Subcutaneous abdominal adipose tissue (tissue), 5 donors: ENCODE measurements around the gene ZNF829.

Experiments used
- H3K27ac ChIP-seq: one replicate; pipeline ENCODE4 v1.7.0; 2013; ENCODE audit warnings: low read depth, mild to moderate bottlenecking, inconsistent platforms, low read length, moderate library complexity
- H3K27me3 ChIP-seq, 5 donors: one replicate each; pipeline ENCODE4 v1.7.0; 2013; ENCODE audit warnings: low read length in 5 of 5, inconsistent platforms in 1 of 5; ENCODE audit not compliant: control insufficient read depth in 5 of 5, insufficient read depth in 4 of 5
- H3K36me3 ChIP-seq, 5 donors: one replicate each; pipeline ENCODE4 v1.7.0; 2013; ENCODE audit warnings: low read length in 5 of 5; ENCODE audit not compliant: control insufficient read depth in 5 of 5, insufficient read depth in 5 of 5
- H3K4me1 ChIP-seq, 5 donors: one replicate each; pipeline ENCODE4 v1.7.0; 2013; ENCODE audit warnings: low read length in 5 of 5, mild to moderate bottlenecking in 3 of 5, moderate library complexity in 1 of 5; ENCODE audit not compliant: control insufficient read depth in 5 of 5, insufficient read depth in 5 of 5
- H3K4me3 ChIP-seq, 5 donors: one replicate each; pipeline ENCODE4 v1.7.0; 2013; ENCODE audit warnings: low read length in 5 of 5, low read depth in 1 of 5
- H3K9ac ChIP-seq, 5 donors: one replicate each; pipeline ENCODE4 v1.7.0; 2013; ENCODE audit warnings: low read length in 5 of 5, mild to moderate bottlenecking in 4 of 5, moderate library complexity in 3 of 5
- H3K9me3 ChIP-seq, 5 donors: one replicate each; pipeline ENCODE4 v1.7.0; 2013; ENCODE audit warnings: low read length in 5 of 5; ENCODE audit not compliant: control insufficient read depth in 5 of 5
- donor health status: healthy.
- donor health status: healthy.
- donor health status: healthy.
- donor health status: healthy.
- donor health status: healthy.

The ZNF829 gene

DNA sequence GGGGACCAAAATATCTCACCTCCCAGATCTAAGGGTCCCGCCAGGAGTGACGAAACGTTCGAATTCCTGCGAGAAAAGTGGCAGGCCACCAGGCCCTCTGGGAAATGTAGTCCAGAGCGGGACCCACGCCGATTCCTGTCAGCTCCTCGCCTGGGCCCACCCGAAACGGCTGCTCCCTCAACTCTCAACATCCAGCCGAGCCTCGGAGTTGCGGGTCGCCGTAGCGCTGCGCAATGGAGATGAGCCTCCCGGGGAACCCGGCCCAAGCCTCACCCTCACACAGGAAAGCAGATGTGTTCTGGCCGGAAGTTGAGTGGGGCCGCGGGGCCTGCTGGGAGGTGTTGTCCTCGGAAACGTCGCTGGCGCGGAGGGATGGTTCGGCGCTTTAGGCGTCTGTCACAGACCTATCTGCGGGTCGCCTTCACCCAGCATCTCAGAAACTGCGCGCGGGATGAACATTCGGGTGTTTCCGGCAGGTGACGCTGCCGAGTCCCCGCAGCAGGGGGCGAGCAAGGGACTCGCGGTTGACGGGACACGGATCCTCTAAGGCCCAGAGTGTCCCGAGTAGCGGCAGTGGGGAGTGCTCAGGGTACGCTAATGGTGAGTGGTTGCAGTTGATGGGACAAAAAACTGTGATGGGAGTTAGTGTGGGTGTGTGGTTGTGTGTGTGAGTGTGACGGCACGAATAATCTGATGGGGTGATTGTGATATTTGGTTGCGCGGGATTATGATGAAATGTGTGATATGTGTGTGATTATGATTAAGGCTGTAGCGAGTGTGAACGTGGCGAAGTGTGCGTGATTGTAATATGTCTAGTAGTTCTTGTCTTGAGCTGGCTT lies at the start of gene ZNF829, which contains the start of gene ZNF568:
ZNF829 (minus strand) TSS at position 300 of the 839 bp plus-strand sequence. CDS start 1,124 bp downstream, outside the sequence.
ZNF568 (plus strand) TSS at position 341 of the 839 bp plus-strand sequence. CDS start 6,439 bp downstream, outside the sequence.
- Histone ChIP-seq H3K4me1 (peaks cover 1 to 20% (median 15%) of the 10 kb centered on the region in 5 donors), H3K9ac (peak within 1 kb of the TSS; percentile 74 to 94 (median 92)), H3K36me3 (peaks cover 21 to 33% (median 25%) of the 10 kb centered on the region in 5 donors), H3K27ac (peak within 1 kb of the TSS; percentile 87), H3K9me3 (peaks cover 0 to 15% (median 9%) of the 10 kb centered on the region in 5 donors), H3K4me3 (peak within 1 kb of the TSS; percentile 78 to 92 (median 87)), H3K27me3 (no peaks in the 10 kb centered on the region)

DNA sequence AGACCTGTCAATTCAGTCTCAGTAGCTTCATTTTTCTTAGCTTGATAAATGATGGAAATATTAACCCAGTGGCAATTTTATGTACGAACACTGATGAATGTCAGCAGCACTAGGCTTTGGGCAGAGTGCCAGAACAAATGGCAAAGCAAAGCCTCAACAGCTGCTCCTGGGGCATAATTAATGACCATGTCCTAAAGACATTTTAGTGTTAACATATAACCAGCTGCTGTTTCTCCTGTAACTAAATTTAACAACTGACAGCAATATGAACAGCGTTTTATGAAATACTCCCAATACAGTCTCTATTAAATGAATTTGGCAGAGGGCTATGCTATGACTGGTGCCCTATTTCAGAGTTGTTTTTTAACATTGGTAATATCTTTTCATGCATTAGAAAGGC lies 47.2 kb upstream of the ZNF829 start:
- H3K4me1 ChIP-seq, result no peaks in the 10 kb centered on the region
- peaks cover 10 to 41% (median 29%) of the 10 kb centered on the region in 5 donors for H3K9me3 ChIP-seq
- H3K4me3 ChIP-seq, result no peak overlapping the region
- H3K27ac ChIP-seq, result no peak overlapping the region
- H3K9ac ChIP-seq, result no peak overlapping the region
- peaks cover 0 to 2% (median 0%) of the 10 kb centered on the region in 5 donors for H3K36me3 ChIP-seq
- H3K27me3 ChIP-seq, result no peaks in the 10 kb centered on the region

DNA sequence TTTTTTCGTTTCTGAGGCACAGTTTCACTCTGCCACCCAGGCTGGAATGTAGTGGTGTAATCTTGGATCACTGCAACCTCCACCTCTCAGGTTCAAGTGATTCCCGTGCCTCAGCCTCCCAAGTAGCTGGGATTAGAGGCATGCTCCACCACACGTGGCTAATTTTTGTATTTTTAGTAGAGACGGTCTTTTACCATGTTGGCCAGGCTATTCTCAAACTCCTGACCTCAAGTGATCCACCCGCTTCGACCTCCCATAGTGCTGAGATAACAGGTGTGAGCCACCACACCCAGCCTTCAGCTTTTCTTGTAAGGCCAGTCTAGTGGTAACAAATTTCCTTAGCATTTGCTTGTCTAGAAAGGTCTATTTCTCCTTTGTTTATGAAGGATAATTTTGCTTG lies 46.3 kb upstream of the ZNF829 start:
- Histone ChIP-seq H3K9me3 (peaks cover 11 to 46% (median 34%) of the 10 kb centered on the region in 5 donors), H3K4me1 (no peaks in the 10 kb centered on the region), H3K27ac (no peak overlapping the region), H3K4me3 (peak overlapping the region in 1 of 5 donors; percentile 37), H3K9ac (no peak overlapping the region), H3K36me3 (peaks cover 0 to 2% (median 0%) of the 10 kb centered on the region in 5 donors), H3K27me3 (no peaks in the 10 kb centered on the region)

DNA sequence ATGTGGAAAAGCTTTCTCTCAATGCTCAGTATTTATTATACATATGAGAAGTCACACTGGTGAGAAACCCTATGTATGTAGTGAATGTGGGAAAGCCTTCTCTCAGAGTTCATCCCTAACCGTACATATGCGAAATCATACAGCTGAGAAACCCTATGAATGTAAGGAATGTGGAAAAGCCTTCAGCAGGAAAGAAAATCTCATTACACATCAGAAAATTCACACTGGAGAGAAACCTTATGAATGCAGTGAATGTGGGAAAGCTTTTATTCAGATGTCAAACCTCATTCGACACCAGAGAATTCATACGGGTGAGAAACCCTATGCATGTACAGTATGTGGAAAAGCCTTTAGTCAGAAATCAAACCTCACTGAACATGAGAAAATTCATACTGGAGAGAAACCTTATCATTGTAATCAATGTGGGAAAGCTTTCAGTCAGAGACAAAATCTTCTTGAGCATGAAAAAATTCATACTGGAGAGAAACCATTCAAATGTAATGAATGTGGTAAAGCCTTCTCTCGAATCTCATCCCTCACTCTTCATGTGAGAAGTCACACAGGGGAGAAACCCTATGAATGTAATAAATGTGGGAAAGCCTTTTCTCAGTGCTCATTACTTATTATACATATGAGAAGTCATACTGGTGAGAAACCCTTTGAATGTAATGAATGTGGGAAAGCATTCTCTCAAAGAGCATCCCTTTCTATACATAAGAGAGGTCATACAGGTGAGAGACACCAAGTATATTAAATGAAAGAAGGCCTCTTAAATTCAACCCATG lies 34.4 kb upstream of the ZNF829 start:
- Histone ChIP-seq H3K4me3 (peak overlapping the region; percentile 23 to 64 (median 52)), H3K36me3 (peaks cover 38 to 50% (median 49%) of the 10 kb centered on the region in 5 donors), H3K9me3 (peaks cover 51 to 83% (median 77%) of the 10 kb centered on the region in 5 donors), H3K27ac (no peak overlapping the region), H3K27me3 (no peaks in the 10 kb centered on the region), H3K9ac (no peak overlapping the region), H3K4me1 (peaks cover 0 to 6% (median 0%) of the 10 kb centered on the region in 5 donors)

DNA sequence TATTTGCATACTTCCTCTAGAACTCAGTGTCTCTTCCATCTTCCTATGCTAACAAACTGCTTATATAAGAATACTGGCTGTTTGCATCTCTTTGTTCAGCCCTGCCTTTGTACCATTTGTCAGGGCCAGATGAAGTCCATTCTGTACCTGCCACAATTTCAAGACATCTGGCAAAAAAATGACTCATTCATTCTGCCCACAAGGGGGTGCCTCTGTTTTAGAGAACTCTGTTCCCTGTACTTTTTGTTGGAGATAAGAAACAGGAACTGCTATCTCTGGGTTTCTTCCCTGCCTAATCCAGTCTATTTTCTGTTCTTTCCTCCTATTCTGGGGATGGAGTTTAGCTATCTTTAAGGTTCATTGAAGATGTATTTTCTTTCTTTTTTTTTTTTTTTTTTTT lies 23.1 kb upstream of the ZNF829 start:
- peaks cover 29 to 53% (median 36%) of the 10 kb centered on the region in 5 donors for H3K9me3 ChIP-seq
- no peak overlapping the region for H3K9ac ChIP-seq
- peaks cover 48 to 68% (median 65%) of the 10 kb centered on the region in 5 donors for H3K36me3 ChIP-seq
- H3K27me3 ChIP-seq, result no peaks in the 10 kb centered on the region
- no peaks in the 10 kb centered on the region for H3K4me1 ChIP-seq
- H3K4me3 ChIP-seq, result peak overlapping the region in 4 of 5 donors; percentile 0 to 44 (median 30)
- H3K27ac ChIP-seq, result no peak overlapping the region

DNA sequence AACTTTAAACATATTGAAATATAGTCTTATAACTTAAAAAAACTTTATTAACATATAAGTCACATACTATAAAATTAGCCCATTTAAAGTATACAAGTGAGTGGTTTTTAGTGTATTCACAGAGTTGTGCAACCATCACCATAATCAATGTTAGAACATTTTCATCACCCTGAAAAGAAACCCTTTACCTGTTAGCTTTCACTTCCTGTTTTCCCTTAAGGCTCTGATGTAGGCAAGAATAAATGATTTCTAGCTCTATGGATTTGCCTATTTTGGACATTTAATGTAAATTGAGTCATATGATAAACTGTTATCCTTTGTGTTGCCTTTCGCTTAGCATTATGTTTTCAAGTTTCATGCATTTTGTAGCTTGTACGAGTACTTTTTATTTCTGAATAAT lies 15.6 kb upstream of the ZNF829 start:
- Histone ChIP-seq H3K27ac (no peak overlapping the region), H3K27me3 (no peaks in the 10 kb centered on the region), H3K4me3 (peak overlapping the region in 2 of 5 donors; percentile 30 to 34), H3K9me3 (peaks cover 27 to 50% (median 41%) of the 10 kb centered on the region in 5 donors), H3K36me3 (peaks cover 13 to 35% (median 29%) of the 10 kb centered on the region in 5 donors), H3K4me1 (no peaks in the 10 kb centered on the region), H3K9ac (no peak overlapping the region)

DNA sequence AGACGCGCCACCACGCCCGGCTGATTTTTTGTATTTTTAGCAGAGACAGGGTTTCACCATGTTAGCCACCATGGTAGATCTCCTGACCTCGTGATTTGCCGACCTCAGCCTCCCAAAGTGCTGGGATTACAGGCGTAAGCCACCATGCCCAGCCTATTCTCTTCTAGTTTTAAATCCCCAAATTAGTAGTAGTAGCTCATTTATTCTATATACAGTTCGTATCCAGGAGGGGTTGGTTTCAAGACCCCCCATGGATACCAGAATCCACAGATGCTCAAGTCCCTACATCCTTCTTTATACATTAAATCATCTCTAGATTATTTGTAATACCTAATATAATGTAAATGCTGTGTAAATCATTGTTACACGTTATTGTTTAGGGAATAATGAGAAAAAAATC lies 2.0 kb upstream of the ZNF829 start:
- Histone ChIP-seq H3K27ac (no peak overlapping the region), H3K9me3 (peaks cover 3 to 15% (median 12%) of the 10 kb centered on the region in 5 donors), H3K4me3 (no peak overlapping the region), H3K27me3 (no peaks in the 10 kb centered on the region), H3K4me1 (peaks cover 1 to 20% (median 15%) of the 10 kb centered on the region in 5 donors), H3K36me3 (peaks cover 21 to 36% (median 34%) of the 10 kb centered on the region in 5 donors), H3K9ac (no peak overlapping the region)

DNA sequence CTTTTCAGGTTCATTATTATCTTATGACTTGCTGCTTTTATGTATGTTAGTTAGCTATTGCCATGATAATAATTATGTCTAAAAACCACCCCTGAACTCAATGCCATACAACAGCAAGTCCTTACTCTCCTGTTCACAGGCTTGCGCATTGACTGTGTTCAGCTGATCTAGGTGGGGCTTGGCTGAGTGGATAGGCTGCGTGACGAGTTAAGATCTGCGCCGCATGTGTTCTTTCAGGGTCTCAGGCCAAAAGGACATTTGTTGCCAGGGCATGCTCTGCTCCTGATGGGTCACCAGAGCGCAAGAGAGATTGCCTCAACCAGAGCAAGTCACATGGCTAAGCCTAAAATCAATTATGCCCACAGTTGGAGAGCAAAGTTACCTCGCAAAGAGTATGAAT lies 900 bp upstream of the ZNF829 start:
- Histone ChIP-seq H3K9me3 (peaks cover 0 to 10% (median 7%) of the 10 kb centered on the region in 5 donors), H3K4me1 (peaks cover 1 to 20% (median 15%) of the 10 kb centered on the region in 5 donors), H3K4me3 (peak overlapping the region; percentile 78 to 92 (median 87)), H3K27ac (no peak overlapping the region), H3K36me3 (peaks cover 20 to 32% (median 25%) of the 10 kb centered on the region in 5 donors), H3K27me3 (no peaks in the 10 kb centered on the region), H3K9ac (peak overlapping the region in 4 of 5 donors; percentile 85 to 94 (median 92))

DNA sequence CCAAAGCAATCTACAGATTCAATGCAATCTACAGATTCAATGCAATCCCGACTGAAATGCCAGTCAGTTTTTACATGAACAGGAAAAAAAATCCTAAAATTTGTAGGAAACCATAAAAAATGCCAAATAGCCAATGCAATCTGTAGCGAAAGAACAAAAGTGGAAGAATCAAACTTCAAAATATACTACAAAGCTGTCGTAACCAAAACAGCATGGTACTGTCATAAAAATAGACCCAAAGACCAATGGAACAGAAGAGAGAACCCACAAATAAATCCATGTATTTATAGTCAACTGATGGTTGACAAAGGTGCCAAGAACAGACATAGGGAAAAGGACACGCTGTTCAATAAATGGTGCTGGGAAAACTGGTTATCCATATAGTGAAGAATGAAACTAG lies 17.7 kb downstream of the ZNF829 start:
- H3K27ac ChIP-seq, result no peak overlapping the region
- peaks cover 0 to 2% (median 0%) of the 10 kb centered on the region in 5 donors for H3K4me1 ChIP-seq
- peaks cover 56 to 90% (median 81%) of the 10 kb centered on the region in 5 donors for H3K9me3 ChIP-seq
- peak overlapping the region; percentile 27 to 60 (median 42) for H3K4me3 ChIP-seq
- H3K9ac ChIP-seq, result no peak overlapping the region
- no peaks in the 10 kb centered on the region for H3K27me3 ChIP-seq
- peaks cover 18 to 62% (median 53%) of the 10 kb centered on the region in 5 donors for H3K36me3 ChIP-seq
